ENCODE results near the gene NCKAP5.

- TF ChIP-seq CTCF (IDR thresholded peaks at IDR 0.05 in 4 of 5, conservative IDR thresholded peaks at IDR 0.05 in 1 of 5) (no peak), POLR2A (IDR thresholded peaks at IDR 0.05) (no peak)
Observed at GRCh38 chr2:133525613-133526529, 42.4 kb downstream of the NCKAP5 start.
